ENCODE measurements around the gene CGGBP1. TPM values are rescaled to one million over a fixed set of nuclear protein-coding genes. Genes with fewer than 3 reads are reported as not detected.
"Not testable (repeated sequence)": the region's sequence is repeated elsewhere in the genome, so short reads cannot be mapped to it uniquely, and the experiment has no call there.

CGGBP1 gene
- total RNA-seq, 1 donor from 2014 or later, result 49.5 TPM

- H3K4me3 ChIP-seq, result no peak overlapping the region
- peaks cover 0 to 2% of the 10 kb centered on the region in 2 donors for H3K4me1 ChIP-seq
- H3K27ac ChIP-seq, result no peak overlapping the region
- no peaks in the 10 kb centered on the region for H3K36me3 ChIP-seq
- TF ChIP-seq CTCF (IDR thresholded peaks at IDR 0.05), result no peak
- DNase-seq (ENCODE audit: low spot score in 2 of 2), result no peak
- H3K27me3 ChIP-seq, result no peaks in the 10 kb centered on the region
- H3K9me3 ChIP-seq, result no peaks in the 10 kb centered on the region
- intact Hi-C loops (cut with DNase I), result no loop called here
Observed at GRCh38 chr3:88030210-88030609, 28.6 kb downstream of the CGGBP1 start.

- Histone ChIP-seq H3K9me3 (no peaks in the 10 kb centered on the region), H3K4me3 (no peak overlapping the region), H3K36me3 (no peaks in the 10 kb centered on the region), H3K4me1 (no peaks in the 10 kb centered on the region), H3K27me3 (no peaks in the 10 kb centered on the region), H3K27ac (no peak overlapping the region)
- no peak for DNase-seq (ENCODE audit: low spot score in 2 of 2)
- intact Hi-C loops (cut with DNase I), result no loop called here
- TF ChIP-seq CTCF (IDR thresholded peaks at IDR 0.05), result no peak
Observed at GRCh38 chr3:88028876-88029275, 29.9 kb downstream of the CGGBP1 start.

- no peak for DNase-seq (ENCODE audit: low spot score in 2 of 2)
Observed at GRCh38 chr3:88025001-88025552, 33.7 kb downstream of the CGGBP1 start.

GRCh38 chr3:88019024-88019423 lies 39.8 kb downstream of the CGGBP1 start:
- Histone ChIP-seq H3K27me3 (no peaks in the 10 kb centered on the region), H3K4me1 (no peaks in the 10 kb centered on the region), H3K27ac (no peak overlapping the region), H3K4me3 (no peak overlapping the region), H3K9me3 (no peaks in the 10 kb centered on the region), H3K36me3 (no peaks in the 10 kb centered on the region)
- DNase-seq (ENCODE audit: low spot score in 2 of 2), result no peak
- intact Hi-C loops (cut with DNase I), result no loop called here
- no peak for TF ChIP-seq CTCF (IDR thresholded peaks at IDR 0.05)

More at GRCh38 chr3:88025001-88025552, 33.7 kb downstream of the CGGBP1 start:
- intact Hi-C loops (cut with DNase I), result no loop called here
- no peaks in the 10 kb centered on the region for H3K4me1 ChIP-seq
- no peak overlapping the region for H3K4me3 ChIP-seq
- H3K27ac ChIP-seq, result no peak overlapping the region
- no peaks in the 10 kb centered on the region for H3K27me3 ChIP-seq
- no peaks in the 10 kb centered on the region for H3K36me3 ChIP-seq
- H3K9me3 ChIP-seq, result no peaks in the 10 kb centered on the region
- TF ChIP-seq CTCF (IDR thresholded peaks at IDR 0.05), result no peak

GRCh38 chr3:88015656-88016055 lies 43.1 kb downstream of the CGGBP1 start:
- H3K9me3 ChIP-seq; intact Hi-C loops (cut with DNase I); H3K4me3 ChIP-seq; H3K27ac ChIP-seq; H3K4me1 ChIP-seq; DNase-seq (ENCODE audit: low spot score in 2 of 2); H3K36me3 ChIP-seq; H3K27me3 ChIP-seq: not testable (repeated sequence)

- Histone ChIP-seq H3K27ac (no peak overlapping the region), H3K36me3 (no peaks in the 10 kb centered on the region), H3K4me1 (no peaks in the 10 kb centered on the region), H3K9me3 (no peaks in the 10 kb centered on the region), H3K27me3 (no peaks in the 10 kb centered on the region), H3K4me3 (no peak overlapping the region)
- no peak for TF ChIP-seq CTCF (IDR thresholded peaks at IDR 0.05)
- DNase-seq (ENCODE audit: low spot score in 2 of 2), result no peak
- intact Hi-C loops (cut with DNase I), result no loop called here
Observed at GRCh38 chr3:88013592-88013991, 45.2 kb downstream of the CGGBP1 start.
